ENCODE data around the gene HRC.
A peak's percentile ranks its signal among the peaks of the same experiment; 100 is the strongest.

The HRC gene, protein sequence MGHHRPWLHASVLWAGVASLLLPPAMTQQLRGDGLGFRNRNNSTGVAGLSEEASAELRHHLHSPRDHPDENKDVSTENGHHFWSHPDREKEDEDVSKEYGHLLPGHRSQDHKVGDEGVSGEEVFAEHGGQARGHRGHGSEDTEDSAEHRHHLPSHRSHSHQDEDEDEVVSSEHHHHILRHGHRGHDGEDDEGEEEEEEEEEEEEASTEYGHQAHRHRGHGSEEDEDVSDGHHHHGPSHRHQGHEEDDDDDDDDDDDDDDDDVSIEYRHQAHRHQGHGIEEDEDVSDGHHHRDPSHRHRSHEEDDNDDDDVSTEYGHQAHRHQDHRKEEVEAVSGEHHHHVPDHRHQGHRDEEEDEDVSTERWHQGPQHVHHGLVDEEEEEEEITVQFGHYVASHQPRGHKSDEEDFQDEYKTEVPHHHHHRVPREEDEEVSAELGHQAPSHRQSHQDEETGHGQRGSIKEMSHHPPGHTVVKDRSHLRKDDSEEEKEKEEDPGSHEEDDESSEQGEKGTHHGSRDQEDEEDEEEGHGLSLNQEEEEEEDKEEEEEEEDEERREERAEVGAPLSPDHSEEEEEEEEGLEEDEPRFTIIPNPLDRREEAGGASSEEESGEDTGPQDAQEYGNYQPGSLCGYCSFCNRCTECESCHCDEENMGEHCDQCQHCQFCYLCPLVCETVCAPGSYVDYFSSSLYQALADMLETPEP

DNA sequence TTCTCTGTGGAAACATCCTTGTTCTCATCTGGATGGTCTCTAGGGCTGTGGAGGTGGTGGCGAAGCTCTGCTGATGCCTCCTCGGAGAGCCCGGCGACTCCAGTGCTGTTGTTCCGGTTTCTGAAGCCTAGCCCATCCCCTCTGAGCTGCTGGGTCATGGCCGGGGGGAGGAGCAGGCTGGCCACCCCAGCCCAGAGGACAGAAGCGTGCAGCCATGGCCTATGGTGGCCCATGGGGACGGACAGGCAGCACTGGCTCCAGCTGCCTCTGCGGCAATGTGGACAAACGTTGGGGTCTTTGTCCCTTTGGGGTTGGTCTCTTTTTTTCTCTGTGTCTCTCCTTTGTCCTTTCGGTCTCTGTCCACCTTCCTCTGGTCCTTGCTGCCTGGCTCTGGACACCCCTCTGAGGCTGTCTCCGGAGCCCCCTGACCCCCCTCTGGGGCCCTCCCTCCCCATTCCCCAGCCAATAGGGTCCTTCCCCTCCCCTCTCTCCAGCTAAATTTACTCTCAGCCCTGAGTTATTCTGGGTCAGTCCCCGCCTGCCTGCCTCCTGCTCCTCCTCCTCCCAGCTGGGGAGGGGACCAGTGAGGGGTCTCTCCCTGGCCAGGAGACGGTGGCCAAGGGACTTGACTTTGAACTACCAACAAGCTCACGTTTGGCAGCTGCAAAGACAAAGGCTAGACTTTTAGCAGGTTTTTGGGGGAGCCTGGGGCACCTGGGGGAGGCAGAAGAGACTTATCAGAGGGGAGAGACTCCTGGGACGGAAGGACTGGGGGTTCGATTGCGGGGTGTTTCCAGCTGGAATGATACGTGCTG, at the start of gene HRC:
Gene HRC, minus strand, starts transcription at position 392 of the 815 bp plus-strand sequence. Its CDS starts 159 bp downstream, at position 233.
- TF ChIP-seq, protein P1, sequence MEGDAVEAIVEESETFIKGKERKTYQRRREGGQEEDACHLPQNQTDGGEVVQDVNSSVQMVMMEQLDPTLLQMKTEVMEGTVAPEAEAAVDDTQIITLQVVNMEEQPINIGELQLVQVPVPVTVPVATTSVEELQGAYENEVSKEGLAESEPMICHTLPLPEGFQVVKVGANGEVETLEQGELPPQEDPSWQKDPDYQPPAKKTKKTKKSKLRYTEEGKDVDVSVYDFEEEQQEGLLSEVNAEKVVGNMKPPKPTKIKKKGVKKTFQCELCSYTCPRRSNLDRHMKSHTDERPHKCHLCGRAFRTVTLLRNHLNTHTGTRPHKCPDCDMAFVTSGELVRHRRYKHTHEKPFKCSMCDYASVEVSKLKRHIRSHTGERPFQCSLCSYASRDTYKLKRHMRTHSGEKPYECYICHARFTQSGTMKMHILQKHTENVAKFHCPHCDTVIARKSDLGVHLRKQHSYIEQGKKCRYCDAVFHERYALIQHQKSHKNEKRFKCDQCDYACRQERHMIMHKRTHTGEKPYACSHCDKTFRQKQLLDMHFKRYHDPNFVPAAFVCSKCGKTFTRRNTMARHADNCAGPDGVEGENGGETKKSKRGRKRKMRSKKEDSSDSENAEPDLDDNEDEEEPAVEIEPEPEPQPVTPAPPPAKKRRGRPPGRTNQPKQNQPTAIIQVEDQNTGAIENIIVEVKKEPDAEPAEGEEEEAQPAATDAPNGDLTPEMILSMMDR (IDR thresholded peaks at IDR 0.05; ENCODE audit: low read depth, low read length): no peak

DNA sequence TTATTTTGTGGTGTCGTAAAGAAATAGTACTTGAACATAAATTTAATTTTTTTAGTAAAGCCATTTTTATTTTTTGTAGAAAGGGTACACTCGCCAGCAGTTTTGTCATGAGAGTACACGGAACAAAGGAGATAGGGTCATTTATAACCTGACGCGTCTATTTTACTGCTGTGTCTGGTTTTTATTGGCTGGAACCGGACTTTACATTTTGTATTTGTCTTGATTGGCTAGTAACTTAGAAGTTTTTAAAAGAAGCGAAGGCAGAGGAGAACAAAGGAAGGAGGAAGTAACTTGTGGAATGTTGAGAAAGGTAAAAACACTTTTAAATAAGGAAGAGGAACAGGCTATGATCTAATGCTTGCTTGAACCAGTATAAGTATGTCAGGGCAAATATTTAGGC, 45.8 kb upstream of the HRC start:
- no peak for DNase-seq (ENCODE audit: low read depth in 2 of 2)
- no peak overlapping the region for H3K4me3 ChIP-seq (replicated peaks in 1 of 2; ENCODE audit: low read depth in 2 of 2, low read length in 2 of 2)
- TF ChIP-seq, protein P1 (IDR thresholded peaks at IDR 0.05; ENCODE audit: low read depth, low read length): no peak

More for the DNA sequence above, at the start of gene HRC:
- no peak within 1 kb of the TSS for H3K4me3 ChIP-seq (replicated peaks in 1 of 2; ENCODE audit: low read depth in 2 of 2, low read length in 2 of 2)
- DNase-seq (ENCODE audit: low read depth in 2 of 2): no peak

DNA sequence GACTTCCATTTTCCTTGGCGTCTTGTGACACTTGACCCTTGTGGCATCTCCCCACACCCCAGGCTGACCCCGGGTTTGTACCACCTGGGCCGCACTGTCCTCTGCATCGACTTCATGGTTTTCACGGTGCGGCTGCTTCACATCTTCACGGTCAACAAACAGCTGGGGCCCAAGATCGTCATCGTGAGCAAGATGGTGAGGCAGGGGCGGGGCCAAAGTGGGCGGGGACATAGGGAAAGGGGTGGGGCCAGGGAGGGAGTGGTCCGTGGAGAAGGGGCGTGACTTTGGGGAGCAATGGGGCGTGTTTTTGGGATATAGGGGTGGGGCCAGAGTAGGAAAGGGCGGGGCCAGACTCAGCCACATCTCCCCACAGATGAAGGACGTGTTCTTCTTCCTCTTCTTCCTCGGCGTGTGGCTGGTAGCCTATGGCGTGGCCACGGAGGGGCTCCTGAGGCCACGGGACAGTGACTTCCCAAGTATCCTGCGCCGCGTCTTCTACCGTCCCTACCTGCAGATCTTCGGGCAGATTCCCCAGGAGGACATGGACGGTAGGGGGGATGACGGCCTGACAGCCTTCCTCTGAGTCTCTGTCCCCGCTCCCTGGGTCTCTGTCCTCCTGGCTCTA, 45.2 kb upstream of the HRC start:
- no peak overlapping the region for H3K4me3 ChIP-seq (replicated peaks in 1 of 2; ENCODE audit: low read depth in 2 of 2, low read length in 2 of 2)
- TF ChIP-seq, protein P1 (IDR thresholded peaks at IDR 0.05; ENCODE audit: low read depth, low read length): no peak
- DNase-seq (ENCODE audit: low read depth in 2 of 2): peak; percentile 15 to 25

DNA sequence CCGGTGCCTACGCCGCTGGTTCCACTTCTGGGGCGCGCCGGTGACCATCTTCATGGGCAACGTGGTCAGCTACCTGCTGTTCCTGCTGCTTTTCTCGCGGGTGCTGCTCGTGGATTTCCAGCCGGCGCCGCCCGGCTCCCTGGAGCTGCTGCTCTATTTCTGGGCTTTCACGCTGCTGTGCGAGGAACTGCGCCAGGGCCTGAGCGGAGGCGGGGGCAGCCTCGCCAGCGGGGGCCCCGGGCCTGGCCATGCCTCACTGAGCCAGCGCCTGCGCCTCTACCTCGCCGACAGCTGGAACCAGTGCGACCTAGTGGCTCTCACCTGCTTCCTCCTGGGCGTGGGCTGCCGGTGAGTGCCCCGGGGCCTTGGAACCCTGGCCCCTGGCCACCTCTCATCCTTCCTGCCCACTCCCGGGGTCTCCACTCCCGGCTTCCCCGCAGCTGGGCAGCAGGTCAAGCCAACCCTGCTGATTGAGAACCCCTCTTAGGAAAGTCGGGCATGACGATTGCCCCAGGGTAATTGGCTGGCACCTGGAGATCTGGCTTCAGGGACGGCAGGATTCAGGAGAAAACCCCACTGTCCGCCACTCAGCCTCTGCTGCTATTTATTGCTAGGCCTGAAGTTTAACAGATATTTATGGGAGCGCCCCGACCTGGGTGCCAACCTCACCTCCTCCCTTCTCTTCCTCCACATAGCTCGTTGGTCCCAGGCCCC, 41.5 kb upstream of the HRC start:
- no peak for DNase-seq (ENCODE audit: low read depth in 2 of 2)
- TF ChIP-seq, protein P1 (IDR thresholded peaks at IDR 0.05; ENCODE audit: low read depth, low read length): no peak
- H3K4me3 ChIP-seq (replicated peaks in 1 of 2; ENCODE audit: low read depth in 2 of 2, low read length in 2 of 2): no peak overlapping the region

DNA sequence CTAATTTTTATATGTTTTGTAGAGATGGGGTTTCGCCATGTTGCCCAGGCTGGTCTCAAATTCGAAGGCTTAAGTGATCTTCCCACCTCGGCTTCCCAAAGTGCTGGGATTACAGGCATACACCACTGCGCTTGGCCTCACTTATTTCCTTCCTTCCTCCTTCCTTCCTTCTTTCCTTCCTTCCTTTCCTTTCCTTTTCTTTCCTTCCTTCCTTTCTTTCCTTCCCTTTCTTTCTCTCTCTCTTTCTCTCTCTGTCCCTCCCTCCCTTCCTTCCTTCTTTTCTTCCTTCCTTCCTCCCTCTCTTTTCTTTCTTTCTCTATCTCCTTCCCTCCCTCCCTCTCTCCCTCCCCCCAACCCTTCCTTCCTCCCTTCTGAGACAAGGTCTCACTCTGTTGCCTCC, 39.2 kb upstream of the HRC start:
- no peak overlapping the region for H3K4me3 ChIP-seq (replicated peaks in 1 of 2; ENCODE audit: low read depth in 2 of 2, low read length in 2 of 2)
- TF ChIP-seq, protein P1 (IDR thresholded peaks at IDR 0.05; ENCODE audit: low read depth, low read length): no peak
- DNase-seq (ENCODE audit: low read depth in 2 of 2): no peak
